B cell (primary cell): ENCODE results near the gene EXOC1.

Source experiments
- EZH2 ChIP-seq: IDR thresholded peaks from 2 replicates; pipeline ENCODE4 v1.6.1; 2012; ENCODE audit warnings: borderline replicate concordance, low read depth, mild to moderate bottlenecking, moderate library complexity, low read length; ENCODE audit not compliant: insufficient read depth, poor library complexity, severe bottlenecking
- TF ChIP-seq, protein P1 (sequence below): fragments of 200-600 bp; IDR thresholded peaks from one replicate; pipeline ENCODE4 v1.8.0; 2022; ENCODE audit warnings: antibody characterized with exemption, mild to moderate bottlenecking

DNA sequence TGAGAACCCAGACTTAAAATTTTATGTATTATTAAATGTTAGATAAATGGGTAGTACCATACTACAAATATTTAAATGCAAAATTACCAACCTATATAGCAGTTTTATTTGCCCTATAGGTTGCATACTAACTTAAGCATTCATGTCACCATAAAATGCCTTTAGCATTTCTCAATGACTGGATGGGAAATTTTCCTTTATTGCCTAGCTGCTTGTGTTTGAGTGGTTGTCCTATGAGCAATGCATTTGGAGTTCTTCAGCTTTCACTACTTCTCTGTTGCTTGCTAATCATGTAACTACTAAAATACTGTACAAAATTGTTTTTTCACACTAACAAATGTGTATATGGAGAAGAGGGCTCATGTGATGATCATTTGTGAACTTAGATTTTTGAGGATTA lies 51.1 kb downstream of the EXOC1 start:
- TF ChIP-seq, protein P1, sequence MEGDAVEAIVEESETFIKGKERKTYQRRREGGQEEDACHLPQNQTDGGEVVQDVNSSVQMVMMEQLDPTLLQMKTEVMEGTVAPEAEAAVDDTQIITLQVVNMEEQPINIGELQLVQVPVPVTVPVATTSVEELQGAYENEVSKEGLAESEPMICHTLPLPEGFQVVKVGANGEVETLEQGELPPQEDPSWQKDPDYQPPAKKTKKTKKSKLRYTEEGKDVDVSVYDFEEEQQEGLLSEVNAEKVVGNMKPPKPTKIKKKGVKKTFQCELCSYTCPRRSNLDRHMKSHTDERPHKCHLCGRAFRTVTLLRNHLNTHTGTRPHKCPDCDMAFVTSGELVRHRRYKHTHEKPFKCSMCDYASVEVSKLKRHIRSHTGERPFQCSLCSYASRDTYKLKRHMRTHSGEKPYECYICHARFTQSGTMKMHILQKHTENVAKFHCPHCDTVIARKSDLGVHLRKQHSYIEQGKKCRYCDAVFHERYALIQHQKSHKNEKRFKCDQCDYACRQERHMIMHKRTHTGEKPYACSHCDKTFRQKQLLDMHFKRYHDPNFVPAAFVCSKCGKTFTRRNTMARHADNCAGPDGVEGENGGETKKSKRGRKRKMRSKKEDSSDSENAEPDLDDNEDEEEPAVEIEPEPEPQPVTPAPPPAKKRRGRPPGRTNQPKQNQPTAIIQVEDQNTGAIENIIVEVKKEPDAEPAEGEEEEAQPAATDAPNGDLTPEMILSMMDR: no peak
- no peak for TF ChIP-seq EZH2
